Ectodermal cell (in vitro differentiated cells): ENCODE data around the gene TLR7.

ENCODE experiments used
- H3K27ac ChIP-seq: 2 replicates; pipeline ENCODE4 v1.7.0; 2013; ENCODE audit warnings: mild to moderate bottlenecking, low read depth, low read length; ENCODE audit not compliant: insufficient read depth, poor library complexity, severe bottlenecking
- H3K27me3 ChIP-seq: 2 replicates; pipeline ENCODE4 v1.7.0; 2013; ENCODE audit warnings: mild to moderate bottlenecking, low read length; ENCODE audit not compliant: insufficient read depth, control insufficient read depth, poor library complexity, severe bottlenecking
- H3K36me3 ChIP-seq: one replicate; pipeline ENCODE4 v1.7.0; 2013; ENCODE audit warnings: low read length; ENCODE audit not compliant: control insufficient read depth, insufficient read depth
- H3K4me1 ChIP-seq: one replicate; pipeline ENCODE4 v1.7.0; 2013; ENCODE audit warnings: low read length; ENCODE audit not compliant: control insufficient read depth, insufficient read depth
- H3K4me3 ChIP-seq: 2 replicates; pipeline ENCODE4 v1.7.0; 2013; ENCODE audit warnings: low read depth, low read length, control low read depth; ENCODE audit not compliant: insufficient read depth
- H3K9me3 ChIP-seq: 2 replicates; pipeline ENCODE4 v1.7.0; 2013; ENCODE audit warnings: mild to moderate bottlenecking, low read length, moderate library complexity; ENCODE audit not compliant: control insufficient read depth
- WGBS, 2 experiments: methylation state at CpG; one replicate each; pipeline ENCODE4 v1.1.7; 2013; ENCODE audit warnings: missing lambda C conversion rate in 2 of 2; 5-methylcytosine and 5-hydroxymethylcytosine counted together

TLR7 gene

DNA sequence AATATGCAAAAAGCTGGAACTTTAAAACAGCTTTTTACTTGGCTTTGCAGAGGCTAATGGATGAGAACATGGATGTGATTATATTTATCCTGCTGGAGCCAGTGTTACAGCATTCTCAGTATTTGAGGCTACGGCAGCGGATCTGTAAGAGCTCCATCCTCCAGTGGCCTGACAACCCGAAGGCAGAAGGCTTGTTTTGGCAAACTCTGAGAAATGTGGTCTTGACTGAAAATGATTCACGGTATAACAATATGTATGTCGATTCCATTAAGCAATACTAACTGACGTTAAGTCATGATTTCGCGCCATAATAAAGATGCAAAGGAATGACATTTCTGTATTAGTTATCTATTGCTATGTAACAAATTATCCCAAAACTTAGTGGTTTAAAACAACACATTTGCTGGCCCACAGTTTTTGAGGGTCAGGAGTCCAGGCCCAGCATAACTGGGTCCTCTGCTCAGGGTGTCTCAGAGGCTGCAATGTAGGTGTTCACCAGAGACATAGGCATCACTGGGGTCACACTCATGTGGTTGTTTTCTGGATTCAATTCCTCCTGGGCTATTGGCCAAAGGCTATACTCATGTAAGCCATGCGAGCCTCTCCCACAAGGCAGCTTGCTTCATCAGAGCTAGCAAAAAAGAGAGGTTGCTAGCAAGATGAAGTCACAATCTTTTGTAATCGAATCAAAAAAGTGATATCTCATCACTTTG is 55.2 kb downstream of the TLR7 start:
- Histone ChIP-seq H3K9me3 (no peaks in the 10 kb centered on the region), H3K27me3 (no peaks in the 10 kb centered on the region), H3K4me1 (no peaks in the 10 kb centered on the region), H3K4me3 (no peak overlapping the region), H3K27ac (no peak overlapping the region), H3K36me3 (no peaks in the 10 kb centered on the region)
- 97 to 100% methylated on average over 6 to 8 of the region's 10 CpGs for WGBS, 2 experiments

DNA sequence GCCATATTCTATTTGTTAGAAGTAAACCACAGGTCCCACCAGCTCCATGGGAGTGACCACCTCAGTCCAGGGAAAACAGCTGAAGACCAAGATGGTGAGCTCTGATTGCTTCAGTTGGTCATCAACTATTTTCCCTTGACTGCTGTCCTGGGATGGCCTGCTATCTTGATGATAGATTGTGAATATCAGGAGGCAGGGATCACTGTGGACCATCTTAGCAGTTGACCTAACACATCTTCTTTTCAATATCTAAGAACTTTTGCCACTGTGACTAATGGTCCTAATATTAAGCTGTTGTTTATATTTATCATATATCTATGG is 55.7 kb downstream of the TLR7 start:
- Histone ChIP-seq H3K4me3 (no peak overlapping the region), H3K36me3 (no peaks in the 10 kb centered on the region), H3K9me3 (no peaks in the 10 kb centered on the region), H3K27me3 (no peaks in the 10 kb centered on the region), H3K27ac (no peak overlapping the region), H3K4me1 (no peaks in the 10 kb centered on the region)

DNA sequence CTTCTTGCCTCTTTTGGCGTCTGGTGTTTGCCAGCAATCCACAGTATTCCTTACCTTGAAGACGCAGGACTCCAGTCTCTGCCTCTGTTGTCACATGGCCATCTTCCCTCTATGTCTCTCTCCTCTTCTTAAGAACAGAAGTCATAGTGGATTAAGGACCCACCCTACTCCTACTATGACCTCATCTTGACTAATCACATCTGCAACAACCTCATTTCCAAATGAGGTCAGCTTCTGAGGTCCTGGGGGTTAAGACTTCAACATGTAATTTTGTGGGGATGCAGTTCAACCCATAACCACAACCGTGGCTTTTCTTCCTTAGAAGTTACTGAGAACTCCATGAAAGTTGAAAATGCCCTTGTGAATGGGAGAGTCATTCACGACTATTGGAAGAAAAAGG is 62.8 kb downstream of the TLR7 start:
- H3K27me3 ChIP-seq = no peaks in the 10 kb centered on the region
- no peak overlapping the region for H3K27ac ChIP-seq
- H3K4me1 ChIP-seq = no peaks in the 10 kb centered on the region
- H3K9me3 ChIP-seq = no peaks in the 10 kb centered on the region
- WGBS, 2 experiments = 92 to 97% methylated on average over 3 to 4 of the region's 4 CpGs
- no peak overlapping the region for H3K4me3 ChIP-seq
- no peaks in the 10 kb centered on the region for H3K36me3 ChIP-seq

GRCh38 chrX:12930150-12930549 is 63.3 kb downstream of the TLR7 start:
- H3K36me3 ChIP-seq = no peaks in the 10 kb centered on the region
- no peak overlapping the region for H3K27ac ChIP-seq
- H3K9me3 ChIP-seq = no peaks in the 10 kb centered on the region
- 97 to 100% methylated on average over 2 of the region's 2 CpGs for WGBS, 2 experiments
- H3K4me3 ChIP-seq = no peak overlapping the region
- no peaks in the 10 kb centered on the region for H3K27me3 ChIP-seq
- H3K4me1 ChIP-seq = no peaks in the 10 kb centered on the region

- H3K4me1 ChIP-seq = no peaks in the 10 kb centered on the region
- no peaks in the 10 kb centered on the region for H3K27me3 ChIP-seq
- H3K36me3 ChIP-seq = no peaks in the 10 kb centered on the region
- no peak overlapping the region for H3K27ac ChIP-seq
- WGBS, 2 experiments = 100% methylated on average over 1 of the region's 1 CpG; no CpG with 5 or more reads in 1 of the 2 experiments
- no peak overlapping the region for H3K4me3 ChIP-seq
- H3K9me3 ChIP-seq = no peaks in the 10 kb centered on the region
Observed at GRCh38 chrX:12932244-12932643, 65.4 kb downstream of the TLR7 start.

GRCh38 chrX:12934850-12935249 is 68.0 kb downstream of the TLR7 start:
- Histone ChIP-seq H3K27ac (no peak overlapping the region), H3K36me3 (no peaks in the 10 kb centered on the region), H3K9me3 (no peaks in the 10 kb centered on the region), H3K4me1 (no peaks in the 10 kb centered on the region), H3K4me3 (no peak overlapping the region), H3K27me3 (no peaks in the 10 kb centered on the region)
- WGBS, 2 experiments = 86 to 96% methylated on average over 5 of the region's 5 CpGs

DNA sequence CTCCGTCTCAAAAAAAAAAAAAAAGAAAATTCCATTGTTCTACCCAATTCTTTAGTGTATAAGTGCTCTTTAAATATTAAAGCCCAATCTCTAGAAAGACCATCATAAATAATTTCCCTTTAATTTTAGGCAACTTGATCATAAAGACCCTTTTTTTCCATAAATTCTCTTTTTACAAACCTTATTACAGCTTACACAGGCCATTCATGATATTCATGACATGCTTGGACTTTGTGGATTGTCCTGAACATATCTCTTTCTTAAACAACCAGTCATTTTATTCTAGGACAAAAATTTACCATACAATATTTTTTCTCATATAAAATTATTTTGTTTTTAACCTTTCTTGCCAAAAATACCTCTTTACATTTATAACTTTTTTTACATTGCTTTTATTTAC is 70.1 kb downstream of the TLR7 start:
- Histone ChIP-seq H3K4me1 (no peaks in the 10 kb centered on the region), H3K9me3 (no peaks in the 10 kb centered on the region), H3K36me3 (no peaks in the 10 kb centered on the region), H3K27ac (no peak overlapping the region), H3K27me3 (no peaks in the 10 kb centered on the region), H3K4me3 (no peak overlapping the region)
- 88% methylated on average over 1 of the region's 1 CpG; no CpG with 5 or more reads in 1 of the 2 experiments for WGBS, 2 experiments
